ENCODE data around the gene DAO. TPM values are rescaled to one million over a fixed set of nuclear protein-coding genes. Genes with fewer than 3 reads are reported as not detected.

DAO gene
- total RNA-seq, 2 experiments from 2014 or later, result not detected

GRCh38 chr12:108948367-108948766 lies 68.5 kb downstream of the DAO start:
- DNase-seq, result no peak
- Mint-ChIP-seq H3K4me1 (peaks cover 3% of the 10 kb centered on the region), H3K9me3 (peaks cover 4% of the 10 kb centered on the region), H3K27ac (no peak overlapping the region), H3K36me3 (no peaks in the 10 kb centered on the region), H3K4me3 (no peak overlapping the region), H3K27me3 (peaks cover 14% of the 10 kb centered on the region)

GRCh38 chr12:108949976-108950375 lies 70.1 kb downstream of the DAO start:
- Mint-ChIP-seq H3K27ac (no peak overlapping the region), H3K36me3 (no peaks in the 10 kb centered on the region), H3K4me1 (peaks cover 3% of the 10 kb centered on the region), H3K9me3 (peaks cover 4% of the 10 kb centered on the region), H3K4me3 (no peak overlapping the region), H3K27me3 (peaks cover 14% of the 10 kb centered on the region)
- no peak for DNase-seq

Other genes with a start within 250 kb of the DAO start
- gene SELPLG, start 246.2 kb upstream of the DAO start, total RNA-seq, result 10 to 100 TPM; 22.2 to 23.0 TPM
- 10 to 100 TPM; 87.4 to 90.6 TPM for gene CORO1C, start 148.6 kb upstream of the DAO start, total RNA-seq
- gene SSH1, start 22.5 kb upstream of the DAO start, total RNA-seq, result 10 to 100 TPM; 20.7 to 26.9 TPM
- gene SVOP, start 141.0 kb downstream of the DAO start, total RNA-seq, result not detected
- gene USP30, start 172.5 kb downstream of the DAO start, total RNA-seq, result 1 to 10 TPM; 5.5 to 9.3 TPM
- gene ALKBH2, start 213.4 kb downstream of the DAO start, total RNA-seq, result 10 to 100 TPM; 43.8 to 46.3 TPM
- 10 to 100 TPM; 90.2 to 99.1 TPM for gene UNG, start 217.5 kb downstream of the DAO start, total RNA-seq
- 1 to 10 TPM; 7.8 to 8.8 TPM for gene ACACB, start 236.5 kb downstream of the DAO start, total RNA-seq

Measured in activated naive CD8-positive, alpha-beta T cell treated with anti-CD3 and anti-CD28 coated beads for 36 hours (primary cell).